HepG2 (cell line): ENCODE data around the gene CTRB2. TPM values are rescaled to one million over a fixed set of nuclear protein-coding genes. Genes with fewer than 3 reads are reported as not detected.

Experiments
- CBX5 ChIP-seq: sonication (generic); formaldehyde crosslinking; IDR thresholded peaks from 2 replicates; pipeline ENCODE4 v1.4.0; 2020; ENCODE audit warnings: missing genetic modification reagents, borderline replicate concordance
- DBP ChIP-seq: sonication (generic); formaldehyde crosslinking; IDR thresholded peaks from 2 replicates; pipeline ENCODE4 v1.4.0; 2020; ENCODE audit warnings: missing genetic modification reagents; ENCODE audit errors: not compliant biosample characterization
- E2F2 ChIP-seq: sonication (generic); formaldehyde crosslinking; IDR thresholded peaks from 2 replicates; pipeline ENCODE4 v1.4.0; 2020; ENCODE audit warnings: missing genetic modification reagents, borderline replicate concordance
- HBP1 ChIP-seq: IDR thresholded peaks from 2 replicates; pipeline ENCODE4 v1.6.1; 2016; ENCODE audit warnings: low read depth, control low read depth
- HES4 ChIP-seq: sonication (generic); formaldehyde crosslinking; IDR thresholded peaks from 2 replicates; pipeline ENCODE4 v1.9.0; 2021; ENCODE audit warnings: mild to moderate bottlenecking, missing genetic modification reagents, borderline replicate concordance
- HNRNPK ChIP-seq: fragments of 200-400 bp; formaldehyde crosslinking; IDR thresholded peaks from 2 replicates; pipeline ENCODE4 v1.6.1; 2018; ENCODE audit warnings: low read length, low read depth, moderate library complexity, mild to moderate bottlenecking; ENCODE audit not compliant: poor library complexity, severe bottlenecking
- NAIF1 ChIP-seq: sonication (generic); formaldehyde crosslinking; IDR thresholded peaks from 2 replicates; pipeline ENCODE4 v1.5.0; 2020; ENCODE audit warnings: mild to moderate bottlenecking, missing genetic modification reagents, borderline replicate concordance
- NCOA1 ChIP-seq: sonication (generic); formaldehyde crosslinking; IDR thresholded peaks from 2 replicates; pipeline ENCODE4 v1.9.0; 2021; ENCODE audit warnings: missing genetic modification reagents
- NRL ChIP-seq: sonication (generic); formaldehyde crosslinking; IDR thresholded peaks from 2 replicates; pipeline ENCODE4 v1.5.0; 2020; ENCODE audit warnings: missing genetic modification reagents, mild to moderate bottlenecking, moderate library complexity, borderline replicate concordance
- PREB ChIP-seq: sonication (generic); formaldehyde crosslinking; IDR thresholded peaks from 2 replicates; pipeline ENCODE4 v1.4.0; 2020; ENCODE audit warnings: missing genetic modification reagents
- SAP130 ChIP-seq: IDR thresholded peaks from 2 replicates; pipeline ENCODE4 v1.6.1; 2016; ENCODE audit warnings: low read depth
- STAT6 ChIP-seq: sonication (generic); formaldehyde crosslinking; IDR thresholded peaks from 2 replicates; pipeline ENCODE4 v1.4.0; 2020; ENCODE audit warnings: missing genetic modification reagents, mild to moderate bottlenecking, borderline replicate concordance
- ZFP36 ChIP-seq: fragments of 150-350 bp; IDR thresholded peaks from 2 replicates; pipeline ENCODE4 v1.6.1; 2018; ENCODE audit warnings: borderline replicate concordance, low read length, low read depth; ENCODE audit not compliant: partially characterized antibody
- ZNF180 ChIP-seq: sonication (generic); formaldehyde crosslinking; IDR thresholded peaks from 2 replicates; pipeline ENCODE4 v1.4.0; 2020; ENCODE audit warnings: low read depth, missing genetic modification reagents, borderline replicate concordance
- ZNF253 ChIP-seq: sonication (generic); formaldehyde crosslinking; IDR thresholded peaks from 2 replicates; pipeline ENCODE4 v1.8.0; 2022; ENCODE audit warnings: mild to moderate bottlenecking, missing genetic modification reagents, borderline replicate concordance
- ZNF574 ChIP-seq: sonication (generic); formaldehyde crosslinking; IDR thresholded peaks from 2 replicates; pipeline ENCODE4 v1.4.0; 2020; ENCODE audit warnings: missing genetic modification reagents
- ZNF782 ChIP-seq: sonication (generic); formaldehyde crosslinking; IDR thresholded peaks from 2 replicates; pipeline ENCODE4 v1.4.0; 2020; ENCODE audit warnings: missing genetic modification reagents, mild to moderate bottlenecking, borderline replicate concordance
- polyA plus RNA-seq, 8 experiments: library from polyadenylated mRNA; depleted of rRNA in 3 of 8; stranded (reverse) in 7 of 8; unstranded in 1 of 8; fragments of >200 nt; fragmentation: Illumina TruSeq in 4 of 8; extraction: Trizol in 4 of 8; gene quantifications; 2 replicates each; pipeline versions ENCODE4 v1.2.1 to v1.2.3, GENCODE V29; 2011 to 2016; ENCODE audit warnings: low read depth in 4 of 8, missing spikeins in 1 of 8, mixed read lengths in 1 of 8; ENCODE audit not compliant: insufficient read depth in 1 of 8
- total RNA-seq, 5 experiments: library from RNA; depleted of rRNA; stranded (reverse); fragments of >200 nt; fragmentation: Illumina TruSeq; extraction: Trizol; gene quantifications; 2 replicates each; pipeline ENCODE4 v1.2.3, GENCODE V29; 2016; ENCODE audit warnings: low read depth in 1 of 5

CTRB2 gene
- total and polyA plus RNA-seq, 2 of the 13 experiments (the other 11 are each of a cell fraction or from before 2014, with no cell fraction given), result 0.13 TPM; not detected in 1

- TF ChIP-seq STAT6 (CRISPR knock-in tag), result no peak
- no peak for TF ChIP-seq ZFP36
- TF ChIP-seq DBP (CRISPR knock-in tag), result no peak
- TF ChIP-seq NCOA1 (CRISPR knock-in tag), result no peak
- TF ChIP-seq NRL, result no peak
- no peak for TF ChIP-seq HBP1 (CRISPR knock-in tag)
- TF ChIP-seq ZNF782, result no peak
- no peak for TF ChIP-seq PREB (CRISPR knock-in tag)
- no peak for TF ChIP-seq ZNF253
- no peak for TF ChIP-seq SAP130
- TF ChIP-seq NAIF1 (CRISPR knock-in tag), result no peak
- TF ChIP-seq CBX5 (CRISPR knock-in tag), result no peak
- TF ChIP-seq ZNF180 (CRISPR knock-in tag), result no peak
- no peak for TF ChIP-seq E2F2 (CRISPR knock-in tag)
- TF ChIP-seq HES4 (CRISPR knock-in tag), result no peak
- no peak for TF ChIP-seq HNRNPK
- no peak for TF ChIP-seq ZNF574 (CRISPR knock-in tag)
Measured at GRCh38 chr16:75228143-75228976, 21.4 kb upstream of the CTRB2 start (continued).
